Germinal center (tissue), 1 donor: ENCODE results near the gene ANKLE1.

Experiments
- DNase-seq: peaks from one replicate; pipeline ENCODE4 v3.0.0; 2012; ENCODE audit warnings: mixed read lengths, low spot score

The ANKLE1 gene, protein sequence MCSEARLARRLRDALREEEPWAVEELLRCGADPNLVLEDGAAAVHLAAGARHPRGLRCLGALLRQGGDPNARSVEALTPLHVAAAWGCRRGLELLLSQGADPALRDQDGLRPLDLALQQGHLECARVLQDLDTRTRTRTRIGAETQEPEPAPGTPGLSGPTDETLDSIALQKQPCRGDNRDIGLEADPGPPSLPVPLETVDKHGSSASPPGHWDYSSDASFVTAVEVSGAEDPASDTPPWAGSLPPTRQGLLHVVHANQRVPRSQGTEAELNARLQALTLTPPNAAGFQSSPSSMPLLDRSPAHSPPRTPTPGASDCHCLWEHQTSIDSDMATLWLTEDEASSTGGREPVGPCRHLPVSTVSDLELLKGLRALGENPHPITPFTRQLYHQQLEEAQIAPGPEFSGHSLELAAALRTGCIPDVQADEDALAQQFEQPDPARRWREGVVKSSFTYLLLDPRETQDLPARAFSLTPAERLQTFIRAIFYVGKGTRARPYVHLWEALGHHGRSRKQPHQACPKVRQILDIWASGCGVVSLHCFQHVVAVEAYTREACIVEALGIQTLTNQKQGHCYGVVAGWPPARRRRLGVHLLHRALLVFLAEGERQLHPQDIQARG

GRCh38 chr19:17281391-17282304, at the start of gene ANKLE1:
ANKLE1 (plus strand) TSS chr19:17281901; CDS start chr19:17281921, 20 bp downstream.
- DNase-seq, result peak; percentile 84

GRCh38 chr19:17232258-17232657, 49.4 kb upstream of the ANKLE1 start:
- no peak for DNase-seq

- DNase-seq, result peak; percentile 62
These were observed 46.8 kb upstream of the ANKLE1 start for GRCh38 chr19:17234911-17235299.

DNA sequence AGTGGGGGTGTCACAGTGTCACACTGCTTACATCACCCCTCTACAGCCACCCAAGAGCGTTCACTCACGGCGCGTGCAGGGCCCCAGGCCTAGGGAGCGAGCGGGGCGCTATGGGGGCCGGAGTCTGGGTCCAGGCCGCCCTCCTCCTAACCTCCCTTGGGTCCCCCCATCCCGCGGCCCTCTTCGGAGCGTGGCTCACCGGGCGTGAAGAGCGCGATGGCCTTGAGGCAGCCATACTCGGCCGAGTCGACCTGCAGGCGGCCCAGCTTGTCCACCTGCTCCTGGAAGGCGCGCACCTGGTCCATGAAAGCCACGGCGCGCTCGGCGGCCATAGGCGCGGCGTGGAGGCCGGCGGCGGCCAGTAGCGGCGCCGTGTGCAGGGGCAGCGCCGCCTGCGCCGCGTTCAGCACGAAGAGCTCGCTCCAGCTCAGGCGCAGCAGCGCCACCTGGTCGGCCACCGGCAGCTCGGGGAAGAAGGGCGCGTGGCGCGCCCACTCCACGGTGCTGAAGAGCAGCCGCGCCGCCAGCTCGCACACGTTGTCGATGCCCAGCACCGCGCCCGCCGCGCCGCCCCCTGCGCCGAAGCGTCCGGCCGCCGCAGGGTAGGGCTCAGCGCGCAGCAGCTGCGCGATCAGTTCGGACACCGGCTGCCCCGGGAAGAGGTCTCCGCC, 46.3 kb upstream of the ANKLE1 start:
- DNase-seq, result peak; percentile 66

DNA sequence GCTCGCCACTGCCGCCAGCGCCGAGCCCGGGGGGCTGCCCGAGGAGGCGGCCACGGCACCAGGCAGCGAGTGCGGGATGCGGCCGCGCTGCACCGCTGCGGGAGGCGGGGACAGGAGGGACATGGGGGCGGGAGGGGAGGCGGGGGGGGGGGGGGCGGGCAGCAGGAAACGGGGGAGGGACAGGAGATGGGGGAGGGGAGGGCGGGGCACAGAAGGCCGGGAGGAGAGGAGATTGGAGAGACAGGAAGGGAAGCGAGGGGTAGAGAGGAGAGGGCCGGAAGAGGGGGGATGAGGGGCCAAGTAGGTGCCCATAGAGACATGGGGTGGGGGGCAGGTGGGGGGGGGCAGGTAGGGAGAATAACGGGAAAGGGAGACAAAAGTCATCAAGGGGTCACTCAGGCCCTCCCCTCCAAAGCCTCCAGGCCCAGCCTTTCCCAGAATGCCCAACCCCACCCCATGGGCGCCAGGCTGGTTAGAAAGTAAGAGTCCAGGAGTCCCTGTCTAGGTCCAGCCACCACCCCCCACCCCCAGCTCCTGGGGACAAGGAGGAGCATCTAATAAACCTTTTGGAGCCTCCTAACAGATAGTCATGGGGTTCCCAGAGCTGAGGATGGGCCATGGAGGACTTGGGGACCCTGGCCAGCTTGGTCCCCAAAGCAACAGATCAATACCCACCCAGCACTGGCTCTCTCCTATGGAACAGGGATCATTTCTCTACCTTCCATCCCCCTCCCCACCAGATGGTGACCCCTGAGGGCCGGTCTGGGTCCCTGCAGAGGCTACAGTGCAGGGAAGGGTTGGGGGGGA, 45.5 kb upstream of the ANKLE1 start:
- DNase-seq, result no peak

GRCh38 chr19:17236811-17237543, 44.7 kb upstream of the ANKLE1 start:
- no peak for DNase-seq

DNA sequence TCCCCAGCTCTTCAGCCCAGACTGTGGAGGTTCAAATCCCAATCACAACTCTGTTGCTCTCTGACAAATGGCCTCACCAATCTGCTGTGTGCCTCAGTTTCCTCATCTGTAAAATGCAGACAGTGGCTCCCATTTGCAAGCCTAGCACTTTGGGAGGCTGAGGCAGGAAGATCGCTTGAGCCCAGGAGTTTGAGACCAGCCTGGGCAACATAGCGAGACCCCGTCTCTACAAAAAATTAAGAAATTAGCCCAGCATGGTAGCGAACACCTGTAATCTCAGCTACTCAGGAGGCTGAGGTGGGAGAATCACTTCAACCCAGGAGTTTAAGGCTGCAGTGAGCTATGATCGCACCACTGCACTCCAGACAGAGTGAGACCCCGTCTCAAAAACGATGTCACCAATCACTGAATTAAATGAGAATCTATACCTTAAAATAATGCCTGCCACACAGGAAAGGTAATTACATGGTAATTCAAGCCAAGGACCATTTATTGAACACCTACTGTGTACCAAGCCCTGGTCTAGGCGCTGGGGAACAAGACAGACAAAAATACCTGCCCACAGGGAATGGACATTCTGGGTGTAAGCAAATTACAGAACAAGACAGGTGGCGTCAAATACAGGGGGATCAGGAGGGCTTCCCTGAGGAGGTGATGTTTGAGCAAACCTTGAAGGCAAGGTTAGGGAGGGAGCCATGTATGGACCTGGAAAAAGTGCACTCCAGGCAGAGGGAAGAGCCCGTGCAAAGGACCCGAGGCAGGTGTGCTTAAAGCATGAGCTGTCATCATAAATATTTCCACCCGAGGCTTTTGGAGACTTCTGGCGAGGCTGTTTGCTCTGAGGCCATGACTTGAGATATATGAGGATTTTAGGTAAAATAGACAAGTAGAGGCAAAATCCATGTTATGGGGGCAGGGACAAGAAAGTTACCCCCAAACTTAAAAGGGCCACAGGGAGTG, 43.7 kb upstream of the ANKLE1 start:
- no peak for DNase-seq

GRCh38 chr19:17240062-17240752, 41.5 kb upstream of the ANKLE1 start:
- DNase-seq, result no peak

DNA sequence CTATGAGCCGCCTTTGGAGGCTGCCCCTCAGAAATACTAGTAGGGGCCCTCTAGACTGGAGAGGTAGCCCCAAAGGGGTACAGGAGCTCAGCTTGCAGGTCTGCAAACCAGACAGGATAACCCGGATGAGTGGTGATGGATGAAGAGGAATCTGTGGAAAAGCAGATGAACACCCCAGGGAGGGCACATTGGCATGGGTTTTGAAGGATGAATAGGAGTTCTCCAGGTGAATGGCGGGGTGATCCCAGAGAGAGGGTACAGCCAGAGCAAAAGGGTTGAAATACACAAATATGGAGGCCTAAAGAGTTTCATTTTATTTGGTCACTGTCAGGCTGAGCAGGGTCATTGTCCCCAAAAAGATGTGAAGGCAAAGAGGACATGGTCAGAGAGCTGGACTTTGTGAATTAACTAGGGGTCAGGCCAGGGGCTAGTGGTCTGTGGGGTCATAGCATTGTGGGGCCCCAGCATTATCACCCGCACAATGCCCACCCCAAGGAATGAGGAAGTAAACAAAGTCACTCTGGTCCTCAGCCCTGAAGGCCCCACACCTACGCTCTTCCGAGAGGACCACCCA, 40.8 kb upstream of the ANKLE1 start:
- no peak for DNase-seq

GRCh38 chr19:17242431-17243208, 39.1 kb upstream of the ANKLE1 start:
- no peak for DNase-seq

GRCh38 chr19:17243211-17243829, 38.4 kb upstream of the ANKLE1 start:
- no peak for DNase-seq

DNA sequence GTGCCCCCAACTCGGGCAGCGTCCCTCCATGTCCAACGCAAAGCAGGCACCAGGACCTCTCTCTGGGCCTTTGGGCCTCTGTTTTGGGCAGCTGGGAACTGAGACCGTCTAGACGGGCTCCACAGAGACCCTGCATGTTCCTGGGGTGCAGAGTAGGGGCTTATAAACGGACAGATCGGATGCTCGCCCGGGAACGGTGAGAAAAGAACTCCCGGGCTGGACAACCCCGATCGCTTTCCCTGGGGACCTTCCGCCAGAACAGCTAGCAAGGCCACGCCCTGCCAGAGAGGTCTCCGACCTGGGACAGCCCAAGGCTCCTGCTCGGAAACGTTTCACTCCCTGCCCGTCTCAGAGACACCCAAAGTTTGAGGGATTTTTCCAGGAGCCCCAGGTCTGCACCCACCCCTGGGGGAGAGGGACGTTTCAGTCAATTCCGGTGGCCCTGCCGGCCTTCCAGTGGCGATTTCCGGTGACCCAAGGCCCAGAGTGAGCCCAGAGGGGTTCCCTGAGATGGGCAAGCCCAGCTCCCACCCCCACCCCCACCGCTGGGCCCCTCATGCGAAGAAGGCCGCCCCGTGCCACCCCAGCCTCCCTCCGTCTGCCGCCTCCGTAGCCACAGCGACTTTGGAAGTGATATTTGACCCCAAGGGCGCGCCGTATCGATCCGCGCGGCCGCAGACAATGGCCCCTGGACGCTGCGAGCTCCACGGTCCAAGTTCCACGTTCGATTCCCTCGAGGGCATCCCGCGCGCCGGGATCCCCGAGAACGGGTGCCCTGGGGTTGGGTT, 37.7 kb upstream of the ANKLE1 start:
- DNase-seq, result no peak

DNA sequence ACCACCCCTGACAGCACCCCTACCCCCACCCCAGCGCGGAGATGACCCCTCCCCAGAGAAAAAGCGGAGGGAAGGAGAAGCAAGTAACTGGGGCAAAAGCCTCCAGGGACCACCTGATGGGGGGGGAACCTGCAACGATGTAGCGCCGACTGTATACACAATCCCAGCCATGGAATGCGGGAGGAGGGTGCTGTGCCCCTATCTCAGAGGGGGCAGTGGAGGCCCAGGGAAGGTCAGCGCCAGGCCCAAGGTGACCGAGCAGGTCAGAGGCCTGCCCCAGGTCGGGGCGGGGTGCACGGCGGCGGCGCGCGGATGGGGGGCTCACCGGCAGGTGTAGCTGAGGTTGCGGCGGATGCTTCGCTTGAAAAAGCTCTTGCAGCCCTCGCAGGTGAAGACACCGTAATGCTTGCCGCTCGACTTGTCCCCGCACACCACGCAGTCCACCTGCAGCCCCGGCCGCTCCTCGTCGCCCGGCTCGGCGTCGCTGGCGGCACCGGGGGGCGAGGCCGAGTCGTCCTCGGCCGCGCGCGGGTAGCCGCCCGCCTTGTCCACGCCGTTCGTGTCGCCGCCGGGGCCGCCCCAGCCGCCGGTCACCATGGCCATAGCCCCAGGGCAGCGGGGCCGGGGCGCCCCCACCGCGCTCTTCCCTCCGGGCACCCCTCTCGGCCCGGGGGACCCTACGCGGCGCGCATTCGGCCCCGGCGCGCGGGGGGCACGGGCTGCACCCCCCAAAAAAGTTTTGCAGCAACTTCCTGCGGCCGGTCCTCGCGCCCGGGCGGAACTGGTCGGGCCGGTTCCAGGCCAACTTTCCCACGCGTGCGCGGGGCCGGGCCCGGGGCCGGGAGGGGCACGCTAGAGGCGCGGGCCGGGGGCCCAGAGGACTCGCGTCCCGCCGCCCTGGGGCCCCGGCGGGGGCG, 36.8 kb upstream of the ANKLE1 start:
- peak; percentile 36 for DNase-seq

DNA sequence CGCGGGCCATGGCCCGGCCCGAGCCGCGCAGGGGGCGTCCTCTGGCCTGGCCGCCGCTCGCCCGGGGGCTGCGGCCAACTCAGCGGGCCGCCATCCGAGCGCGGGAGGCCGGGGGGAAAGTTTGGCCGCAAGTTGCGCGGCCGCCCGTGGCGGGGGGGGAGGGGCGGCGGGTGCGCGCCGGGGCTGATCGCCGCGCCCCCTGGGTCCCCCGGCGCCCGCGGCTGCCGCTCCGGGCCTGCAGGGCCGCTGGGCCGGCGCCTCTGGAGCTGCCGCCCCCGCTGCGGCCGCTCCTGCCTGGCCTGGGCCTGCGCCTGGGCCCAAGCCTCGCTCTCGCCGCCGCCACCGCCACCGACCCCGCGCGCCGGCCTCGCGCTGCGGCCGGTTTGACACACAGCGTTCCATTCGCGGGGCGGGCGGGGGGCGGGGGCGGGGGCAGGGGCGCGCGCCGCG, 36.1 kb upstream of the ANKLE1 start, which contains the start of gene NR2F6:
Gene NR2F6, minus strand, starts transcription at position 385 of the 450 bp plus-strand sequence. CDS start 699 bp downstream, outside the sequence.
- DNase-seq, result peak; percentile 65
